GM23338 (cell line): ENCODE results near the gene VWA2. TPM values are rescaled to one million over a fixed set of nuclear protein-coding genes. Genes with fewer than 3 reads are reported as not detected.

Experiments
- ATAC-seq: fragments of 200-7000 bp; cut with Tn5 transposase; 3 replicates; pipeline ENCODE4 v1.9.1; 2020
- DNase-seq: peaks from one replicate; pipeline ENCODE4 v3.0.0-alpha.2; 2015; ENCODE audit warnings: low spot score
- H2AFZ ChIP-seq: fragments of 200-600 bp; sonication (generic); 2 replicates; pipeline ENCODE4 v1.8.0; 2016; ENCODE audit warnings: antibody characterized with exemption, mild to moderate bottlenecking, moderate library complexity
- H3F3A ChIP-seq: fragments of 200-600 bp; sonication (generic); replicated peaks from 2 replicates; pipeline ENCODE4 v1.8.0; 2017; ENCODE audit warnings: antibody characterized with exemption, mixed run types, low read depth
- H3K27ac ChIP-seq: fragments of 200-600 bp; sonication (generic); 2 replicates; pipeline ENCODE4 v1.6.1; 2016; ENCODE audit warnings: low read depth
- H3K27me3 ChIP-seq: fragments of 200-600 bp; sonication (generic); 2 replicates; pipeline ENCODE4 v1.8.0; 2016; ENCODE audit warnings: mild to moderate bottlenecking, mixed run types, moderate library complexity; ENCODE audit not compliant: insufficient read depth
- H3K36me3 ChIP-seq: fragments of 200-600 bp; sonication (generic); 2 replicates; pipeline ENCODE4 v1.8.0; 2016; ENCODE audit warnings: mild to moderate bottlenecking; ENCODE audit not compliant: insufficient read depth
- H3K4me1 ChIP-seq: fragments of 200-600 bp; sonication (generic); 2 replicates; pipeline ENCODE4 v1.8.0; 2016; ENCODE audit warnings: mild to moderate bottlenecking, moderate library complexity; ENCODE audit not compliant: insufficient read depth
- H3K4me2 ChIP-seq: fragments of 200-600 bp; sonication (generic); 2 replicates; pipeline ENCODE4 v1.7.1; 2017; ENCODE audit warnings: mixed run types
- H3K4me3 ChIP-seq: fragments of 200-600 bp; sonication (generic); 2 replicates; pipeline ENCODE4 v1.6.1; 2016; ENCODE audit warnings: mixed run types
- H3K79me2 ChIP-seq: fragments of 200-600 bp; sonication (generic); replicated peaks from 2 replicates; pipeline ENCODE4 v1.8.0; 2017; ENCODE audit warnings: mild to moderate bottlenecking; ENCODE audit not compliant: insufficient read depth
- H3K9me2 ChIP-seq: fragments of 200-600 bp; sonication (generic); 2 replicates; pipeline ENCODE4 v1.8.0; 2017; ENCODE audit not compliant: insufficient read depth
- H4K20me1 ChIP-seq: fragments of 200-600 bp; sonication (generic); replicated peaks from 2 replicates; pipeline ENCODE4 v1.8.0; 2017; ENCODE audit warnings: mild to moderate bottlenecking; ENCODE audit not compliant: insufficient read depth
- H3K27ac Mint-ChIP-seq: 2 replicates; pipeline ENCODE4 v1.8.0; 2020; ENCODE audit warnings: inconsistent platforms, mild to moderate bottlenecking, moderate library complexity, mixed read lengths
- H3K27me3 Mint-ChIP-seq: 3 replicates; pipeline ENCODE4 v1.8.0; 2022; ENCODE audit warnings: low read depth, mild to moderate bottlenecking, moderate library complexity, mixed read lengths, inconsistent platforms; ENCODE audit not compliant: insufficient read depth, poor library complexity
- H3K36me3 Mint-ChIP-seq: 3 replicates; pipeline ENCODE4 v1.8.0; 2021; ENCODE audit warnings: low read depth, mild to moderate bottlenecking, inconsistent platforms, moderate library complexity, mixed read lengths
- H3K4me1 Mint-ChIP-seq: 3 replicates; pipeline ENCODE4 v1.8.0; 2020; ENCODE audit warnings: mild to moderate bottlenecking, inconsistent platforms, mixed read lengths
- H3K4me3 Mint-ChIP-seq: 3 replicates; pipeline ENCODE4 v1.8.0; 2021; ENCODE audit warnings: moderate library complexity, mild to moderate bottlenecking, inconsistent platforms, mixed read lengths
- H3K9me3 Mint-ChIP-seq: 3 replicates; pipeline ENCODE4 v1.8.0; 2020; ENCODE audit warnings: moderate library complexity, mild to moderate bottlenecking, inconsistent platforms, mixed read lengths
- CREB1 ChIP-seq: fragments of 250-450 bp; sonication (Bioruptor Pico); IDR thresholded peaks from 2 replicates; pipeline ENCODE4 v1.5.0; 2020; ENCODE audit warnings: low read depth, mild to moderate bottlenecking, moderate library complexity
- CTCF ChIP-seq, 2 experiments: fragments of 200-600 bp in 1 of 2; sonication (generic) in 1 of 2; conservative IDR thresholded peaks; 2 replicates each; pipeline versions ENCODE4 v1.5.1 to v1.6.1; 2016 to 2017; ENCODE audit warnings: antibody characterized with exemption in 2 of 2, low read depth in 2 of 2, mild to moderate bottlenecking in 2 of 2, moderate library complexity in 1 of 2
- ETS1 ChIP-seq: IDR thresholded peaks from 2 replicates; pipeline ENCODE4 v1.6.1; 2016; ENCODE audit warnings: antibody characterized with exemption
- EZH2 ChIP-seq: fragments of 200-600 bp; sonication (generic); IDR thresholded peaks from one replicate; pipeline ENCODE4 v1.8.0; 2017; ENCODE audit warnings: antibody characterized with exemption, mild to moderate bottlenecking, low read depth; ENCODE audit not compliant: unreplicated experiment
- EZH2phosphoT487 ChIP-seq: fragments of 200-600 bp; sonication (generic); IDR thresholded peaks from one replicate; pipeline ENCODE4 v1.8.1; 2018; ENCODE audit warnings: antibody characterized with exemption; ENCODE audit not compliant: unreplicated experiment
- JUNB ChIP-seq: IDR thresholded peaks from one replicate; pipeline ENCODE4 v1.6.1; 2016; ENCODE audit warnings: antibody characterized with exemption; ENCODE audit not compliant: unreplicated experiment
- NANOG ChIP-seq: IDR thresholded peaks from 2 replicates; pipeline ENCODE4 v1.6.1; 2016; ENCODE audit warnings: antibody characterized with exemption, borderline replicate concordance
- POLR2AphosphoS5 ChIP-seq: IDR thresholded peaks from 2 replicates; pipeline ENCODE4 v1.6.1; 2016; ENCODE audit warnings: antibody characterized with exemption, low read depth
- REST ChIP-seq: IDR thresholded peaks from one replicate; pipeline ENCODE4 v1.6.1; 2018; ENCODE audit warnings: antibody characterized with exemption; ENCODE audit not compliant: unreplicated experiment
- STAT1 ChIP-seq: IDR thresholded peaks from one replicate; pipeline ENCODE4 v1.6.1; 2016; ENCODE audit warnings: antibody characterized with exemption; ENCODE audit not compliant: unreplicated experiment
- ZNF114 ChIP-seq: fragments of 250-450 bp; sonication (Bioruptor Pico); IDR thresholded peaks from 2 replicates; pipeline ENCODE4 v1.5.0; 2020; ENCODE audit warnings: mild to moderate bottlenecking, moderate library complexity
- ZNF331 ChIP-seq: fragments of 250-450 bp; sonication (Bioruptor Pico); IDR thresholded peaks from 2 replicates; pipeline ENCODE4 v1.5.0; 2020; ENCODE audit warnings: low read depth, mild to moderate bottlenecking, moderate library complexity
- ZNF462 ChIP-seq: fragments of 250-450 bp; sonication (Bioruptor Pico); IDR thresholded peaks from 2 replicates; pipeline ENCODE4 v1.5.0; 2020; ENCODE audit warnings: mild to moderate bottlenecking, moderate library complexity
- polyA plus RNA-seq: library from polyadenylated mRNA; unstranded; fragments of >200 nt; fragmentation: Nextera tagmentation; extraction: Ambion mirVana; gene quantifications from 2 replicates; pipeline ENCODE4 v1.2.1, GENCODE V29; 2016
- total RNA-seq: library from RNA; depleted of rRNA; stranded (reverse); fragments of >200 nt; shearing (Covaris generic); gene quantifications from 2 replicates; pipeline ENCODE4 v1.2.3, GENCODE V29; 2014

Gene VWA2
- total and polyA plus RNA-seq, 2 experiments from 2014 or later: 0.48 to 3.7 TPM

GRCh38 chr10:114228156-114228555 is 10.9 kb upstream of the VWA2 start:
- no peak overlapping the region for H3K27ac Mint-ChIP-seq
- no peak overlapping the region for H3K4me3 ChIP-seq
- peaks cover 5% of the 10 kb centered on the region; the same call in 1 of the 2 replicates for H3K9me2 ChIP-seq
- no peaks in the 10 kb centered on the region for H3K36me3 ChIP-seq
- no peak overlapping the region for H3K4me3 Mint-ChIP-seq
- no peaks in the 10 kb centered on the region for H3K27me3 Mint-ChIP-seq
- H3K4me1 Mint-ChIP-seq: no peaks in the 10 kb centered on the region
- H3F3A ChIP-seq: no peaks in the 10 kb centered on the region
- ATAC-seq: no peak
- H3K4me2 ChIP-seq: no peak overlapping the region
- no peaks in the 10 kb centered on the region; the same call in 2 of the 3 replicates for H3K9me3 Mint-ChIP-seq
- H3K36me3 Mint-ChIP-seq: no peaks in the 10 kb centered on the region
- no peak overlapping the region for H3K27ac ChIP-seq
- H3K4me1 ChIP-seq: no peaks in the 10 kb centered on the region
- no peaks in the 10 kb centered on the region for H3K79me2 ChIP-seq
- H2AFZ ChIP-seq: no peak overlapping the region; the same call in 1 of the 2 replicates
- H4K20me1 ChIP-seq: no peaks in the 10 kb centered on the region
- DNase-seq: no peak
- H3K27me3 ChIP-seq: no peaks in the 10 kb centered on the region
- TF ChIP-seq JUNB (no peak), ZNF331 (CRISPR knock-in tag) (no peak), CTCF (conservative IDR thresholded peaks at IDR 0.05; ENCODE audit: low read depth in 2 of 2) (no peak), EZH2phosphoT487 (no peak), ZNF114 (CRISPR knock-in tag) (no peak), CREB1 (CRISPR knock-in tag) (no peak), NANOG (no peak), ETS1 (no peak), REST (no peak), ZNF462 (CRISPR knock-in tag) (no peak), STAT1 (no peak), EZH2 (no peak), POLR2AphosphoS5 (no peak)
